Activated CD4-positive, alpha-beta T cell treated with anti-CD3 and anti-CD28 coated beads, Interleukin-2, amount 50 U/mL, for 16 hours (primary cell): Measurements from ENCODE around the gene TERT.

Experiments used
- DNase-seq: peaks from one replicate; pipeline ENCODE4 v3.0.0-alpha.2; 2020

The TERT gene

GRCh38 chr5:1317921-1318565, 23.2 kb upstream of the TERT start:
- no peak for DNase-seq

GRCh38 chr5:1316588-1317340, 21.9 kb upstream of the TERT start:
- peak; percentile 57 for DNase-seq

- DNase-seq, result peak; percentile 88
These were observed 21.1 kb upstream of the TERT start for GRCh38 chr5:1315709-1316587.

GRCh38 chr5:1315018-1315708, 20.3 kb upstream of the TERT start:
- DNase-seq, result no peak

GRCh38 chr5:1314564-1314982, 19.7 kb upstream of the TERT start:
- no peak for DNase-seq

GRCh38 chr5:1312993-1313833, 18.3 kb upstream of the TERT start:
- DNase-seq, result peak; percentile 90

- peak; percentile 50 for DNase-seq
These were observed 17.3 kb upstream of the TERT start for GRCh38 chr5:1312206-1312605.

- no peak for DNase-seq
These were observed 16.7 kb upstream of the TERT start for GRCh38 chr5:1311439-1312055.

GRCh38 chr5:1310118-1310517, 15.2 kb upstream of the TERT start:
- DNase-seq, result no peak

GRCh38 chr5:1304033-1304432, 9.2 kb upstream of the TERT start:
- no peak for DNase-seq

- no peak for DNase-seq
These were observed 7.4 kb upstream of the TERT start for GRCh38 chr5:1302258-1302657.

GRCh38 chr5:1300581-1301083, 5.8 kb upstream of the TERT start:
- DNase-seq, result no peak

- DNase-seq, result no peak
These were observed 5.1 kb upstream of the TERT start for GRCh38 chr5:1299961-1300360.

GRCh38 chr5:1299511-1299850, 4.6 kb upstream of the TERT start:
- DNase-seq, result no peak

- DNase-seq, result no peak
These were observed 4.0 kb upstream of the TERT start for GRCh38 chr5:1298723-1299510.

GRCh38 chr5:1298067-1298551, 3.2 kb upstream of the TERT start:
- no peak for DNase-seq

GRCh38 chr5:1297243-1297642, 2.4 kb upstream of the TERT start:
- no peak for DNase-seq

- no peak for DNase-seq
These were observed 776 bp upstream of the TERT start for GRCh38 chr5:1295650-1296037.

- peak; percentile 20 for DNase-seq
These were observed 548 bp downstream of the TERT start for GRCh38 chr5:1294206-1294834.
